ENCODE data around the gene KANK2.
A peak's percentile ranks its signal among the peaks of the same experiment; 100 is the strongest.

The KANK2 gene

GRCh38 chr19:11225815-11226214 is 28.5 kb upstream of the KANK2 start:
- no peak for DNase-seq (ENCODE audit: low spot score)

- no peak for DNase-seq (ENCODE audit: low spot score)
Observed at GRCh38 chr19:11225172-11225571, 27.8 kb upstream of the KANK2 start.

DNA sequence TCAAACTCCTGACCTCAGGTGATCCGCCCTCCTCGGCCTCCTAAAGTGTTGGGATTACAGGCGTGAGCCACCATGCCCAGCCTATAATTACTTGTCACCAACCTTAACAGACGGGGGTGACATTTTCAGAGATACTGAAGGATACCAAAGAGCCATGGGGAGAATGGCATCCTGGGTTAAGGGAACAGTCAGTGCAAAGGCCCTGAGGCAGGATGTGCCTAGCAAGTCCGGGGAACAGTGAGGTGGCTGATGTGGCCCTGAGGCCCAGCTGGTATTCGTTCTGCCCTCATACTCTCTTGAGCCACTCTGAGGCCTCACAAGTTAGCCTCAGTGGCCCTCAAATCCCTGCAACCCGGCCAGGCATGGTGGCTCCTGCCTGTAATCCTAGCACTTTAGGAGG is 27.1 kb upstream of the KANK2 start:
- no peak for DNase-seq (ENCODE audit: low spot score)

DNA sequence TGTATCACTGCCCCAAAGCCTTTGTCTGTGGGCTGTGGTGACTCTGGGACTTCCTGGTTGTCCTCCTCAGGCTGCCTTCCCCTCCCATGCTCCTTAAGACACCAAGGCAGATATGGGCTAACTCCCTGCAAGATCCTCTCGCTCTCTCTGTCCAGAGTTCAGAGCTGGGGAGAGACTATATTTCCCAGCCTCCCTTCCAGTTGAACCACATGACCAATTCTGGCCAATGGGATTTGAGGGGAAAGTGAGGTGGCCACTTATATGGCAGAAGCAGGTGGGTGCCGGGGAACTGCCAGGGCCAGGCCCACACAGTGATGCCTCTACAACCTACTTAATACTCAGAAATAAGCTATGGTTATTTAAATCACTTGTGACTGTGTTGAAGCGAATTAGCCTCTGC is 25.9 kb upstream of the KANK2 start:
- DNase-seq (ENCODE audit: low spot score), result no peak

- no peak for DNase-seq (ENCODE audit: low spot score)
Observed at GRCh38 chr19:11221082-11221598, 23.8 kb upstream of the KANK2 start.

DNA sequence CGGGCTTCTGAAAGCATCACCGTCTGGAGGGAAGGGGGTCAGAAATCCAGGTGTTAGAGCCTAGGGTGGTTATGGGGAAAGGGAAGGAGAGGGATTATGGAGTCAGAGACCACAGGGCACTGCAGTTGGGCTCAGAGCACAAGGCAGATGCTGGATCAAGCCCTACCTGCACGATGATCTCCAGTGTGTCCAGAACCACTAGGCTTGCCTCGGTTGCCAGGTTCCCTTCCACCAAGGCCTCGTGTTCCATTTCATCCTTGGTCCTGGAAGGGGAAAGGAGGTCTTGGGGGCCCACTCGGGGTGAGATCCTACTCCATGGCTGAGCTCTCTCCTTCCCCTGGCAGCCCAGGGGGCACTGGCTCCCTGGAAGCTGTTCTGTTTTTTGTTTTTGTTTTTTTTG is 17.0 kb upstream of the KANK2 start:
- DNase-seq (ENCODE audit: low spot score), result no peak

GRCh38 chr19:11210656-11210928 is 13.2 kb upstream of the KANK2 start:
- no peak for DNase-seq (ENCODE audit: low spot score)

DNA sequence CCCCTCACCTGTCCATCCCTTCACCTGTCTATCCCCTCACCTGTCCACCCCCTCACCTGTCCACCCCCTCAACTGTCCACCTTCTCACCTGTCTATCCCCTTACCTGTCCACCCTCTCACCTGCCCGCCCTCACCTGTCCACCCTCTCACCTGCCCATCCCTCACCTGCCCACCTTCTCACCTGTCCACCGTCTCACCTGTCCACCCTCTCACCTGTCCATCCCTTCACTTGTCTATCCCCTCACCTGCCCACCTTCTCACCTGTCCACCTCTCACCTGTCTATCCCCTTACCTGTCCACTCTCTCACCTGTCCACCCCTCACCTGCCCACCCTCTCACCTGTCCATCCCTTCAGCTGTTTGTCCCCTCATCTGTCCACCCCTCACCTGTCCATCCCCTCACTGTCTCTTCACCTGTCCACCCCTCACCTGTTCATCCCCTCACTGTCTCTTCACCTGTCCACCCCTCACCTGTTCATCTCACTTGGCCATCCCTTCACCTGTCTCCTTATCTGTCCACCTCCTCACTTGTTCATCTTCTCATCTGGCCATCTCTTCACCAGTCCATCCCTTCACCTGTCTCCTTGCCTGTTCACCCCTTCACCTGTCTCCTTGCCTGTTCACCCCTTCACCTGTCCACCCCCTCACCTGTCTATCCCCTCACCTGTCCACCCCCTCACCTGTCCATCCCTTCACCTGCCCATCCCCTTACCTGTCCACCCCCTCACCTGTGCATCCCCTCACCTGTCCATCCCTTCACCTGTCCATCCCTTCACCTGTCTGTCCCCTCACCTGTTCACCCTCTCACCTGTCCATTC is 12.7 kb upstream of the KANK2 start:
- DNase-seq (ENCODE audit: low spot score), result no peak

DNA sequence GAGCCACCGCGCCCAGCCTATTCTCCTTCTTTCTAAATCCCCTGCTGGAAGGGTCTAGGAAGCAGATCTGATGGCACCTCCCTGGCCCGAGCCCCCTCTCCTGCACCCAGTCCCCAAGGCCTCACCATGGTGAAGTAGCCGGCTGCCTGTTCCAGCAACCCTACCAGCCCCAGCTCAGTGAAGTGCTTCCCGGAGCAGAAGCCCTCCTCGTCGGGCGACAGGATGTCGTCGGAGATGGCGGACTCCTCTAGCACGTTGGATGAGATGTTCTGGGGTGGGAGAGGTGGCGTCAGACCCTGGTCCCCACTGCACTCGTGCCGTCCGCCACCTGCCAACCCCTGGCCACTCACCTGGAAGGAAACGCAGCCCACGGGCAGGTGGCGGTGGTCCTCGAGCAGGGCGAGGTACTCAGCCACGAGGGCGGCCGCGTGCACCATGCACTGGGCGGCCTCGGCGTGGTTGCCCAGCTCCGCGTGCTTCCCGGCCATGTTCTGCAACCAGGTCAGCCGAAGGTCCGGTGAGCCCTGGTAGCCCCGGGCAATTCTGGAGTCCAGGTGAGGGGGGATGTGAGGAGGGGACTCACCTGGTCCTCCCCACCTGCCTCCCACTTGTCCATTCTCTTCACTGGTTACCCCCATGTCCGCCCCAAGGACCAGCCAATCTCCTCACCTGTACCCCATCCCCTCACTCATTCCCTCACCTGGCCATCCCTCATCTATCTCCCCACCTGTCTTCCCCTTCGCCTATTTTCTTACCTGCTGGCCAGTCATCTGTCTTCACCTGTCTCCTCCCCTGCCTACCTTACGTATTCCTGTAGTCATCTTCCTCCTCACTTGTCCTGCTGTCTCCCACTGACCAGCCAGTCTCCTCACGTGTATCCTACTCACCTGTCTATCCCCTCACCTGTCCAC is 11.5 kb upstream of the KANK2 start:
- no peak for DNase-seq (ENCODE audit: low spot score)

- DNase-seq (ENCODE audit: low spot score), result no peak
Observed at GRCh38 chr19:11205939-11206570, 8.7 kb upstream of the KANK2 start.

DNA sequence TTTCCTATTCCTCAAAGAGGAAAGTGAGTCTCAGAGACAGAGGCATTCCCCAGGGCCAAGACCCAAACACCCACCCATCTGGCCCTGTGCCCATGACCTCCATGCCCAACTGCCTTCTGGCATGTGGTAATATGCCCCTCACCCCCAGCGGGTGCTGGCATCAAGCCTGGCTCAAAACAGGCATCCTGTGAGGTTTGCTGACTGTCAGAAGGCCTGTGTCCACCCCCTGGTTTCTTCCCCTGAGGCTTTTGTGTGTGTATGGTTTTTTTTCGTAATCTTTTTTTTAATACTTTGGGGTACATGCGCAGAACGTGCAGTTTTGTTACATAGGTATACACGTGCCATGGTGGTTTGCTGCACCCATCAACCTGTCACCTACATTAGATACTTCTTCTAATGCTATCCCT is 7.6 kb upstream of the KANK2 start:
- no peak for DNase-seq (ENCODE audit: low spot score)

DNA sequence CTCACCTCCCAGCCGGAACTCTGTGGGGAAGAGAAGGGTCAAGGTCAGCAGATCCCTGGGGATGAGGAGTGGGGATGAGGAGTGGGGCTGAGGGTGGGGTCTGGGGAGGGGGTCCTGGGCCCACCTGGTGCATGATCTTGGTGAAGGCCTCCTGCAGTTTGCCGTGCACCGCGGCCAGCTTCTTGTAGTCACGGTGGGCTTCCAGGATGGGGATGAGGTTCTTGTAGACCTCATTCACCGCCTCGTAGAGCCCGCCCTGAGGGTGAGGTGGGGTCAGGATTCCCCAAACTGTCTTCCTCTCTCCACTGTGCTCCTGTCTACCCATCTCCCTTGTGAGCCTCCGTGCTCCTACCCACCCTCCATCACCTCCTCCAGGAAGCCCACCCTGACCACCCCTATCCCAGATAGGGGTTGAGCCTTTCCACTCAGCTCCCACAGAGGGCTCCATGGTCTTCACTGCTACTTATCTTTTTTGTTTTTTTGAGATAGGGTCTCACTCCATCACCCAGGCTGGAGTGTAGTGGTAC is 6.8 kb upstream of the KANK2 start:
- no peak for DNase-seq (ENCODE audit: low spot score)

- DNase-seq (ENCODE audit: low spot score), result peak; percentile 27
Observed at GRCh38 chr19:11203194-11204075, 6.1 kb upstream of the KANK2 start.

DNA sequence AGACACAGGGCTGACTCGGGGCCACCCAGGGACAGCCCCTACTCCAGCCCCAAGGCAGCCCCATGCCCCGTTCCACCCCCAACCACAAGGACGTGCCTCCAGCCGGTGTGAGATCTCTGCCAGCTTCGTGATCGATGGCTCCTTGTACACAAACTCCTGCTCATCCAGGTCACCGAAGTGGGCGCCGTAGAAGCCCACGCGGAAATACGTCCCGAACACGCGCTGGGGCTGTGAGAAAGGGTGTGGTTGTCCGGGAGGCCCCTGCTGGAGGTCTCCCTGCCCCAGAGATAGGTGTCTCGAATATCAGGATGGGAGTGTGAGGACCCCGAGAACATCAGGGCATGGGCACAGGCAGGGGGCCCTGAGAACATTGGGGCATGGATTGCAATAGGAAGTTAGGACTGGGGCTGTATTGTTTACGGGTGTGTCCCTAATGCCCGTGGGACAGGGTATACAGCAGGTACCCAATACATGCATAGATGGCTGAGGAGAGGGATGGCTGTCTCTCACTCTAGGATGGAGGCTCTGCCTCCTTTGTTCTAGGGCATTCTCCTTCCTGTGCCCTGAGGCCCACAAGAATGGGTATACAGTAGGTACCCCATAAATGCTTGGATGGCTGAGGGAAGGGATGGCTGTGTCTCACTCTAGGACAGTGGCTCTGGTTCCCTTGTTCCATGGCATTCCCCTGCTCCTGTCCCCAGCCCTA is 5.3 kb upstream of the KANK2 start:
- no peak for DNase-seq (ENCODE audit: low spot score)

- DNase-seq (ENCODE audit: low spot score), result no peak
Observed at GRCh38 chr19:11201791-11202190, 4.4 kb upstream of the KANK2 start.

GRCh38 chr19:11200931-11201330 is 3.6 kb upstream of the KANK2 start:
- no peak for DNase-seq (ENCODE audit: low spot score)

- DNase-seq (ENCODE audit: low spot score), result no peak
Observed at GRCh38 chr19:11200015-11200574, 2.8 kb upstream of the KANK2 start.

DNA sequence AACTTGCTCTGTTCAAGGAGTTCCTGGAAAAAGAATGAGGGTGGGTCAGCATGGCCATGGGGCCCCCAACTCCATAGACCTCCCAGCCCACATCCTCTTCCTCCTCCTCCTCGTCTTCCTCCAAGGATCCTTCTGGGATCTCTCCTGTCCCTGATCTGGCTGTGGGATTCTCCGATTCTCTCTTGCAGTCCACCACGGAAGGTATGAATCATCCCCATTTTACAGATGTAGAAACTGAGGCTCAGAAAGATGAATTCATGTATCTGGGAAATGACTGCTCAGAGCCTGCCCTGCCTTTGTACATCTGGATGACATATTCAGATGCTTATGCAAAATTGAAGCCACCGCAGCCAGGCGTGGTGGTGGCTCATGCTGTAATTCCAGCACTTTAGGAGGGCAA is 2.2 kb upstream of the KANK2 start:
- no peak for DNase-seq (ENCODE audit: low spot score)

DNA sequence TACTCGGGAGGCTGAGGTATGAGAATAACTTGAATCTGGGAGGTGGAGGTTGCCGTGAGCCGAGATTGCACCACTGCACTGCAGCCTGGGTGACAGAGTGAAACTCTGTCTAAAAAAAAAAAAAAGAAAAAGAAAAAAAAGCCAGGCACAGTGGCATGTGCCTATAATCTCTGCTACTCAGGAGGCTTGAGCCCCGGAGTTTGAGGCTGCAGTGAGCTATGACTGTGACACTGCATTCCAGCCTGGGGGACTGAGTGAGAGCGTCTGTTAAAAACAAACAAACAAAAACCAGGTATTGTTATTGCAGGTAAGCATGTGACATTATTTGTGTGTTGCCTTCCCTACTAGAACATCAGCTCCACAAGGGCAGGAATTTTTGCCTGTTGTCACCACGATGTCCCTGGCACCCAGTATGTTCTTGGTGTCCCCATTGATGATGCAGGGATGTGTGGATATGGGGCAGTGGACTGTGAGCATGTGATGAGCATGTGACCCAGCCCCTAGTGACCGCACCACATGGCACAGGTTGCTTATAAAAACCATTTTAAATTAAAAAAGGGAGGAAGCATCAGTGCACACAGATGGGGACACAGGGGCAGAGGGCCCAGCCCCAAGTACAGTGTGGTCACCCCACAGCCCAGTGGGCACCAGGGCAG is 1.6 kb upstream of the KANK2 start:
- DNase-seq (ENCODE audit: low spot score), result no peak

DNA sequence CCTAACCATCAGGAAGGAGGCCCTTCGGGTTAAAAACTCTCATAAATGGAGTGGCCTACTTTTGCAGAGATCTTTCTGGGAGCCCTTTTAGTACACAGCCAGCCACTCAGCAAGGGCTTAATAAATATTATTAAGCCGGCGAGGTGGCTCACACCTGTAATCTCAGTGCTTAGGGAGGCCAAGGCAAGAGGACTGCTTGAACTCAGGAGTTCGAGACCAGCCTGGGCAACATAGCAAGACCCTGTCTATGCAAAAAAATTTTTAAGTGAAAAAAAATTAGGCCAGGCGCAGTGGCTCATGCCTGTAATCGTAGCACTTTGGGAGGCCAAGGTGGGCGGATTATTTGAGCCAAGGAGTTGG is 810 bp upstream of the KANK2 start:
- DNase-seq (ENCODE audit: low spot score), result no peak
